PC-9 (cell line): Measurements from ENCODE around the gene GYS2. TPM values are rescaled to one million over a fixed set of nuclear protein-coding genes. Genes with fewer than 3 reads are reported as not detected.

Source experiments
- BruUV-seq: library from RNA; stranded (reverse); fragments of 400-500 nt; replicated peaks from 2 replicates; lab custom pipeline; 2021; lab: Mats Ljungman, UMichigan
- CTCF ChIA-PET: fragments of 300-600 bp; sonication (Branson Sonifier 250); formaldehyde crosslinking; loops from one replicate; lab custom pipeline; 2022; ENCODE audit warnings: antibody characterized with exemption; lab: Charles Lee
- POLR2A ChIA-PET: fragments of 300-600 bp; sonication (Branson Sonifier 250); formaldehyde crosslinking; loops from one replicate; lab custom pipeline; 2022; ENCODE audit warnings: antibody characterized with exemption; ENCODE audit not compliant: unreplicated experiment; lab: Charles Lee
- DNase-seq, 2 experiments: peaks; one replicate each; pipeline versions ENCODE4 v3.0.0 to v3.0.0-alpha.2; 2015 to 2022; ENCODE audit warnings: mixed read lengths in 1 of 2
- H2AFZ ChIP-seq: fragments of 200-600 bp; sonication (generic); 2 replicates; pipeline ENCODE4 v1.8.1; 2017; ENCODE audit warnings: antibody characterized with exemption
- H3F3A ChIP-seq: fragments of 200-600 bp; sonication (generic); 2 replicates; pipeline ENCODE4 v1.8.1; 2017; ENCODE audit warnings: antibody characterized with exemption, mild to moderate bottlenecking, low read depth; ENCODE audit not compliant: insufficient read depth
- H3K27ac ChIP-seq: fragments of 200-600 bp; sonication (generic); 2 replicates; pipeline ENCODE4 v1.6.1; 2016; ENCODE audit warnings: mixed run types
- H3K27me3 ChIP-seq: fragments of 200-600 bp; sonication (generic); 2 replicates; pipeline ENCODE4 v1.6.1; 2016; ENCODE audit warnings: low read depth, mixed run types; ENCODE audit not compliant: insufficient read depth
- H3K36me3 ChIP-seq: fragments of 200-600 bp; sonication (generic); 2 replicates; pipeline ENCODE4 v1.6.1; 2016; ENCODE audit warnings: low read depth, mixed run types
- H3K4me1 ChIP-seq: fragments of 200-600 bp; sonication (generic); replicated peaks from 2 replicates; pipeline ENCODE4 v1.6.1; 2016; ENCODE audit warnings: mixed run types; ENCODE audit not compliant: insufficient read depth
- H3K4me2 ChIP-seq: fragments of 200-600 bp; sonication (generic); 2 replicates; pipeline ENCODE4 v1.6.1; 2017; ENCODE audit warnings: mixed run types
- H3K4me3 ChIP-seq: fragments of 200-600 bp; sonication (generic); 2 replicates; pipeline ENCODE4 v1.6.1; 2016; ENCODE audit warnings: mixed run types
- H3K79me2 ChIP-seq: fragments of 200-600 bp; sonication (generic); 2 replicates; pipeline ENCODE4 v1.6.1; 2017; ENCODE audit warnings: low read depth, mixed run types
- H3K9me2 ChIP-seq: fragments of 200-600 bp; sonication (generic); 2 replicates; pipeline ENCODE4 v1.8.1; 2017; ENCODE audit warnings: mild to moderate bottlenecking; ENCODE audit not compliant: insufficient read depth
- H3K9me3 ChIP-seq: fragments of 200-600 bp; sonication (generic); 2 replicates; pipeline ENCODE4 v1.8.1; 2016; ENCODE audit warnings: low read depth; ENCODE audit not compliant: insufficient read depth
- H4K20me1 ChIP-seq: fragments of 200-600 bp; sonication (generic); 2 replicates; pipeline ENCODE4 v1.8.1; 2017; ENCODE audit not compliant: insufficient read depth
- CTCF ChIP-seq: fragments of 200-600 bp; sonication (generic); conservative IDR thresholded peaks from 2 replicates; pipeline ENCODE4 v1.6.1; 2017; ENCODE audit warnings: mixed run types, antibody characterized with exemption, mild to moderate bottlenecking, moderate library complexity
- EZH2 ChIP-seq: fragments of 200-600 bp; sonication (generic); IDR thresholded peaks from 2 replicates; pipeline ENCODE4 v1.8.0; 2017; ENCODE audit warnings: antibody characterized with exemption, low read depth
- intact Hi-C: fragments of 100-400 bp; cut with micrococcal nuclease; formaldehyde crosslinking; loops from one replicate; pipeline ENCODE4 v1.10.0; 2022; ENCODE audit not compliant: unreplicated experiment
- total RNA-seq: library from RNA; stranded (reverse); gene quantifications from 2 replicates; pipeline ENCODE4 v1.2.3, GENCODE V29; 2021

GYS2 gene
- total RNA-seq, 1 experiment from 2014 or later = not detected

- H3K79me2 ChIP-seq = no peaks in the 10 kb centered on the region
- H3F3A ChIP-seq = no peaks in the 10 kb centered on the region
- no peak overlapping the region for H3K27ac ChIP-seq
- no peaks in the 10 kb centered on the region for H3K36me3 ChIP-seq
- no peaks in the 10 kb centered on the region for H3K4me1 ChIP-seq
- H4K20me1 ChIP-seq = no peaks in the 10 kb centered on the region
- no peak overlapping the region for H3K4me2 ChIP-seq
- no peak for DNase-seq
- intact Hi-C loops = no loop called here
- no peaks in the 10 kb centered on the region for H3K9me3 ChIP-seq
- no peak overlapping the region for H2AFZ ChIP-seq
- H3K27me3 ChIP-seq = no peaks in the 10 kb centered on the region
- no peak for TF ChIP-seq CTCF
- no peak for TF ChIP-seq EZH2
- no peak overlapping the region for H3K4me3 ChIP-seq
- H3K9me2 ChIP-seq = no peaks in the 10 kb centered on the region
- ChIA-PET POLR2A (interaction anchor here (0.6 kb wide), 1 partner anchor 82 kb away, joined by 8 read pairs; no protein-coding TSS in a partner anchor), CTCF (no interaction called here)
- no TSS peak for BruUV-seq
These were observed 52.7 kb downstream of the GYS2 start for GRCh38 chr12:21551841-21552465.

- Histone ChIP-seq H3K36me3 (no peaks in the 10 kb centered on the region), H3K79me2 (no peaks in the 10 kb centered on the region), H3K4me1 (no peaks in the 10 kb centered on the region), H4K20me1 (no peaks in the 10 kb centered on the region), H3F3A (no peaks in the 10 kb centered on the region), H3K9me3 (no peaks in the 10 kb centered on the region), H3K27me3 (no peaks in the 10 kb centered on the region), H3K4me3 (no peak overlapping the region), H3K27ac (no peak overlapping the region), H2AFZ (no peak overlapping the region), H3K4me2 (no peak overlapping the region), H3K9me2 (no peaks in the 10 kb centered on the region)
- ChIA-PET CTCF (no interaction called here), POLR2A (no interaction called here)
- BruUV-seq = no TSS peak
- intact Hi-C loops = no loop called here
- DNase-seq = no peak
- no peak for TF ChIP-seq EZH2
- no peak for TF ChIP-seq CTCF
These were observed 57.2 kb downstream of the GYS2 start for GRCh38 chr12:21547437-21547836.

GRCh38 chr12:21546716-21547115, 57.9 kb downstream of the GYS2 start:
- no peaks in the 10 kb centered on the region for H4K20me1 ChIP-seq
- no TSS peak for BruUV-seq
- no peaks in the 10 kb centered on the region for H3K79me2 ChIP-seq
- H3K4me3 ChIP-seq = no peak overlapping the region
- no peak overlapping the region for H3K4me2 ChIP-seq
- no peaks in the 10 kb centered on the region for H3K27me3 ChIP-seq
- H3K9me2 ChIP-seq = no peaks in the 10 kb centered on the region
- POLR2A ChIA-PET = no interaction called here
- intact Hi-C loops = no loop called here
- no peaks in the 10 kb centered on the region for H3K4me1 ChIP-seq
- no peak for DNase-seq
- CTCF ChIA-PET = no interaction called here
- H3K36me3 ChIP-seq = no peaks in the 10 kb centered on the region
- no peak for TF ChIP-seq EZH2
- no peak for TF ChIP-seq CTCF
- no peaks in the 10 kb centered on the region for H3F3A ChIP-seq
- no peak overlapping the region for H3K27ac ChIP-seq
- H2AFZ ChIP-seq = no peak overlapping the region
- no peaks in the 10 kb centered on the region for H3K9me3 ChIP-seq
